ENCODE measurements around the gene PRSS36.
"Not testable (repeated sequence)": the region's sequence is repeated elsewhere in the genome, so short reads cannot be mapped to it uniquely, and the experiment has no call there.

PRSS36 gene

GRCh38 chr16:31118223-31119155, 31.4 kb downstream of the PRSS36 start:
- DNase-seq, result peak; percentile 86 to 96

- peak; percentile 98 to 99 for DNase-seq
Measured at GRCh38 chr16:31117384-31118222, 32.3 kb downstream of the PRSS36 start, which contains the start of gene KAT8. TSS of gene KAT8 (plus strand) at chr16:31117664. CDS start at chr16:31117682, 18 bp downstream.

- no peak for DNase-seq
Measured at GRCh38 chr16:31114468-31114867, 35.4 kb downstream of the PRSS36 start.

- peak; percentile 84 to 94 for DNase-seq
Measured at GRCh38 chr16:31113121-31114120, 36.4 kb downstream of the PRSS36 start.

GRCh38 chr16:31112711-31113110, 37.2 kb downstream of the PRSS36 start:
- DNase-seq, result no peak

- no peak for DNase-seq
Measured at GRCh38 chr16:31111881-31112466, 37.9 kb downstream of the PRSS36 start.

- no peak for DNase-seq
Measured at GRCh38 chr16:31110106-31111034, 39.5 kb downstream of the PRSS36 start.

GRCh38 chr16:31109622-31110021, 40.2 kb downstream of the PRSS36 start:
- no peak for DNase-seq

- no peak for DNase-seq
Measured at GRCh38 chr16:31108794-31109558, 40.9 kb downstream of the PRSS36 start.

GRCh38 chr16:31108035-31108793, 41.7 kb downstream of the PRSS36 start, which contains the start of gene BCKDK:
TSS of gene BCKDK (plus strand) at chr16:31108386. CDS start at chr16:31109224, 838 bp downstream.
- peak; percentile 72 to 84 for DNase-seq

GRCh38 chr16:31107465-31107867, 42.4 kb downstream of the PRSS36 start:
- no peak for DNase-seq

GRCh38 chr16:31106509-31107464, 43.1 kb downstream of the PRSS36 start:
- no peak for DNase-seq

GRCh38 chr16:31105677-31106213, 44.1 kb downstream of the PRSS36 start:
- DNase-seq, result peak; percentile 64 to 85

- not testable (repeated sequence) for DNase-seq
Measured at GRCh38 chr16:31100876-31101641, 48.8 kb downstream of the PRSS36 start.

- no peak for DNase-seq
Measured at GRCh38 chr16:31099860-31100638, 49.8 kb downstream of the PRSS36 start.

Measured in inflammatory macrophage treated with lipopolysaccharide for 1 hour (primary cell).